KMS-11 (cell line): ENCODE measurements around the gene JARID2.

Experiments used
- H2AFZ ChIP-seq: fragments of 200-600 bp; sonication (generic); 2 replicates; pipeline ENCODE4 v1.6.1; 2016; ENCODE audit warnings: antibody characterized with exemption, mixed run types, low read depth
- H3K27ac ChIP-seq: fragments of 200-600 bp; sonication (generic); 2 replicates; pipeline ENCODE4 v1.6.1; 2016; ENCODE audit warnings: mild to moderate bottlenecking, mixed run types
- H3K27me3 ChIP-seq: fragments of 200-600 bp; sonication (generic); 2 replicates; pipeline ENCODE4 v1.6.1; 2017; ENCODE audit warnings: mild to moderate bottlenecking, low read depth, mixed run types, moderate library complexity; ENCODE audit not compliant: insufficient read depth
- H3K36me3 ChIP-seq: fragments of 200-600 bp; sonication (generic); 2 replicates; pipeline ENCODE4 v1.6.1; 2017; ENCODE audit warnings: mild to moderate bottlenecking, mixed run types; ENCODE audit not compliant: insufficient read depth
- H3K4me1 ChIP-seq: fragments of 200-600 bp; sonication (generic); 2 replicates; pipeline ENCODE4 v1.6.1; 2016; ENCODE audit warnings: mild to moderate bottlenecking, low read depth, mixed run types; ENCODE audit not compliant: poor library complexity, severe bottlenecking
- H3K4me2 ChIP-seq: fragments of 200-600 bp; sonication (generic); 2 replicates; pipeline ENCODE4 v1.7.0; 2016; ENCODE audit warnings: mild to moderate bottlenecking, mixed run types
- H3K4me3 ChIP-seq: fragments of 200-600 bp; sonication (generic); IDR thresholded peaks from 2 replicates; pipeline ENCODE4 v1.6.1; 2017; ENCODE audit warnings: low read depth, low read length, mixed read lengths; ENCODE audit not compliant: insufficient read depth
- H3K79me2 ChIP-seq: fragments of 200-600 bp; sonication (generic); 2 replicates; pipeline ENCODE4 v1.6.1; 2016; ENCODE audit warnings: low read depth, mixed run types; ENCODE audit not compliant: insufficient read depth
- H3K9ac ChIP-seq: fragments of 200-600 bp; sonication (generic); 2 replicates; pipeline ENCODE4 v1.6.1; 2016; ENCODE audit warnings: mild to moderate bottlenecking, mixed run types
- H4K20me1 ChIP-seq: fragments of 200-600 bp; sonication (generic); 2 replicates; pipeline ENCODE4 v1.6.1; 2016; ENCODE audit warnings: mild to moderate bottlenecking, mixed run types; ENCODE audit not compliant: insufficient read depth
- TF ChIP-seq, protein P1 (sequence below): fragments of 200-600 bp; sonication (generic); conservative IDR thresholded peaks from 2 replicates; pipeline ENCODE4 v1.6.1; 2017; ENCODE audit warnings: low read depth, mild to moderate bottlenecking, antibody characterized with exemption, low read length, moderate library complexity, mixed read lengths

Gene JARID2

DNA sequence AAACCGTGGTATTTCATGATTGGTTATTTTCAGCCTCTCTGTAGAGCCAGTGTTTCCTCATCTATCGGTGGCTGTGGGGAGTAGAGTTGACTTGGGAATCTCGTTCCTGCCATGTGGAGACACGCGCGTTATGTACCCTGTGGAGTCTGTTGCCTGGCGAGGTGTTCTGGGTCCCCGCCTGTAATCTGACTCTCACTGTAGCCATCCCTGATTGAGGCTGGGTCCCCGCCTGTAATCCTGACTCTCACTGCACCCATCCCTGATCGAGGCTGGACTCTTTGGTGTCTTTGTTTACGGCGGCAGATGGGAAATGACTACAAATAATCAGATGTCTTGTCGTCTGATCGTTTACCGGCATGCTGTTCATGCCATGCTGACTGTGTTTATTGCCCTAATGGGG lies 263.1 kb downstream of the JARID2 start:
- no peaks in the 10 kb centered on the region for H4K20me1 ChIP-seq
- no peak overlapping the region for H3K9ac ChIP-seq
- no peaks in the 10 kb centered on the region for H3K79me2 ChIP-seq
- H3K4me3 ChIP-seq: no peak overlapping the region
- H3K36me3 ChIP-seq: no peaks in the 10 kb centered on the region
- H3K27ac ChIP-seq: no peak overlapping the region
- H3K27me3 ChIP-seq: no peaks in the 10 kb centered on the region
- H3K4me1 ChIP-seq: no peaks in the 10 kb centered on the region
- TF ChIP-seq, protein P1, sequence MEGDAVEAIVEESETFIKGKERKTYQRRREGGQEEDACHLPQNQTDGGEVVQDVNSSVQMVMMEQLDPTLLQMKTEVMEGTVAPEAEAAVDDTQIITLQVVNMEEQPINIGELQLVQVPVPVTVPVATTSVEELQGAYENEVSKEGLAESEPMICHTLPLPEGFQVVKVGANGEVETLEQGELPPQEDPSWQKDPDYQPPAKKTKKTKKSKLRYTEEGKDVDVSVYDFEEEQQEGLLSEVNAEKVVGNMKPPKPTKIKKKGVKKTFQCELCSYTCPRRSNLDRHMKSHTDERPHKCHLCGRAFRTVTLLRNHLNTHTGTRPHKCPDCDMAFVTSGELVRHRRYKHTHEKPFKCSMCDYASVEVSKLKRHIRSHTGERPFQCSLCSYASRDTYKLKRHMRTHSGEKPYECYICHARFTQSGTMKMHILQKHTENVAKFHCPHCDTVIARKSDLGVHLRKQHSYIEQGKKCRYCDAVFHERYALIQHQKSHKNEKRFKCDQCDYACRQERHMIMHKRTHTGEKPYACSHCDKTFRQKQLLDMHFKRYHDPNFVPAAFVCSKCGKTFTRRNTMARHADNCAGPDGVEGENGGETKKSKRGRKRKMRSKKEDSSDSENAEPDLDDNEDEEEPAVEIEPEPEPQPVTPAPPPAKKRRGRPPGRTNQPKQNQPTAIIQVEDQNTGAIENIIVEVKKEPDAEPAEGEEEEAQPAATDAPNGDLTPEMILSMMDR: no peak
- no peak overlapping the region for H3K4me2 ChIP-seq
- no peak overlapping the region for H2AFZ ChIP-seq

DNA sequence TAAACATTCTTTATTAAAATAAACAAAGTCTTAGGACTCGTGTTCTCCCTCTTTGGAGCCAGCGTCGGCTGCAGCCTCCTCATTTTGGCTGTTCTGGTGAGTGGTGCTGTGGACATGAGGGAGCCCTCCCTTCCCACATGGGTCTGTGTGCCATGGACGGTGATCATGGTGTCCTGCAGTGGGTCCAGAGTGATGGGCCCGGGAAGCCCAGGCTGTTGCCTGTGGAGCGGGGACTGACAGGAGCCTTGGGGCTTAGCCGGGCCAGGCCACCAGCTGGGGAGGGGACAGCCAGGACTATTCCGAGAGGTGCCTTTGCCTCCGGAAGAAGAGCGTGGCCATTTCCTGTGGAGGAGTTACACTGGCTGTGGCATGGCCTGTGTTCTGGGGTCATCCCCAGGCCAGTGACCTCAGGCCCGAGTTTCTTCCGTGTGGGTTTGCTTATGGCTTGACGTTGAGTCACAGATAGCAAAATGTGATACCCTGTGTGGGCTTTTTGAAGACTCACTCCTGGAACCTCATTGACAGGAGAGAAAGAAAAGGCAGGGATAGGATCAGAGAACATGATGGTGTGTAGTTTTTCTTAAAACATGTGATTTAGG lies 263.6 kb downstream of the JARID2 start:
- Histone ChIP-seq H3K36me3 (no peaks in the 10 kb centered on the region), H4K20me1 (no peaks in the 10 kb centered on the region), H3K4me2 (no peak overlapping the region), H3K9ac (no peak overlapping the region), H2AFZ (no peak overlapping the region), H3K27me3 (no peaks in the 10 kb centered on the region), H3K4me3 (no peak overlapping the region), H3K79me2 (no peaks in the 10 kb centered on the region), H3K4me1 (no peaks in the 10 kb centered on the region), H3K27ac (no peak overlapping the region)
- TF ChIP-seq, protein P1: no peak

DNA sequence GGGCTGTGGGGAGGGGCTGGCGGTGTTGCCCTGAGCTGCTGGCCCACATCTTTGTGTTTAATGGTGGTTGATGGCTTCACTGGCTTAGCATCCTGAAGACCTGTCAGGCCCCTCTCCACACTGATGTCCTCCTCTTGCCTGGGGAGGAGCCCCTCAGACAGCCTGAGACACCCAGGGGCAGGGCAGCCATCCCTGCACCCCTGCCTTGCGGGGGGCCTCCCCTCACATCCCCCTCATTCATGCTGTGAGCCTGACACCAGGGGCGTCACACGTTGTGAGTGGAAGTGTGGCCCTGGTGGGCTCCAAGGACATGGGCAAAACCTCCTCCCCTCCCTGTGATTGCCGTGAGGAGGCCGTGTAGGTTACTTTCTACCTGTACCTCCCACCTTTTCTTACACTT lies 264.3 kb downstream of the JARID2 start:
- Histone ChIP-seq H3K79me2 (no peaks in the 10 kb centered on the region), H3K27me3 (no peaks in the 10 kb centered on the region), H3K9ac (no peak overlapping the region), H2AFZ (no peak overlapping the region), H4K20me1 (no peaks in the 10 kb centered on the region), H3K4me1 (no peaks in the 10 kb centered on the region), H3K27ac (no peak overlapping the region), H3K4me2 (no peak overlapping the region), H3K4me3 (no peak overlapping the region), H3K36me3 (no peaks in the 10 kb centered on the region)
- TF ChIP-seq, protein P1: no peak

DNA sequence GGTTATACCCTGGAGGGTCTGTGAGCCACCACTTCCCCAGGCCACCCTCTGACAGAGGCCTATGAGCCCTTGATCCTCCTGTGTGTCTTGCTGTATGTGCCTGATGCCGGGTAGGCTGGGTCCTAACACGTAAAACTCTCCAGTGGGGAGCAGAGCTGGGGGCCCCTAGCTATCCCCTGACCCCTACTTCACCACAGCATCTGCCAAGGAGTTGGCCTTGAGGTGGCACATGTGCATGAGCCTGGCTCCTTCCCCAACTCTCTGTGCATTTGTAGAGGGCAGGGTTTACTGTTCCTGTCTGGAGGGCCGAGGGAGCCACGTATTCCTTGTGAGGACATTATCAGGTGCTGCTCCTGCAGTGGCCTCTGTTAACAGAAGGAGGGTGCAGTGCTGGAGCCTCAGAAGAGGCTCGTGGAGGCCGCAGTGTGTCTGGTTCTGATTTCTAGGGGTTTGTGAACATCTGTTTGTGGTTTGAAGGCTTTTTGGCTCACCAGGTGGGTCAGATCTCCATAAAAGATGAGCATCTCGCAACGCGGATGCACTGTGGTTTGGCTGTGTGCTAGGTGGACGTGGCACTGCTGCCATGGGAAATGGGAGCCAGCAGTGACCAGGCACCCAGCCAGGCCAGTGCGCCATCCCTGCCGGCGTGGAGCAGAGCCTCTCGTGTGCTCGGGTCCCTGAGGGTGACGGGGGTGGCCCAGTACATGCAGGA lies 264.8 kb downstream of the JARID2 start:
- Histone ChIP-seq H2AFZ (no peak overlapping the region), H3K27ac (no peak overlapping the region), H3K4me1 (no peaks in the 10 kb centered on the region), H3K4me3 (no peak overlapping the region), H3K4me2 (no peak overlapping the region), H3K36me3 (no peaks in the 10 kb centered on the region), H3K79me2 (no peaks in the 10 kb centered on the region), H3K27me3 (no peaks in the 10 kb centered on the region), H3K9ac (no peak overlapping the region), H4K20me1 (no peaks in the 10 kb centered on the region)
- TF ChIP-seq, protein P1: no peak
